Measurements from ENCODE around the gene ZNF281.

Gene ZNF281

DNA sequence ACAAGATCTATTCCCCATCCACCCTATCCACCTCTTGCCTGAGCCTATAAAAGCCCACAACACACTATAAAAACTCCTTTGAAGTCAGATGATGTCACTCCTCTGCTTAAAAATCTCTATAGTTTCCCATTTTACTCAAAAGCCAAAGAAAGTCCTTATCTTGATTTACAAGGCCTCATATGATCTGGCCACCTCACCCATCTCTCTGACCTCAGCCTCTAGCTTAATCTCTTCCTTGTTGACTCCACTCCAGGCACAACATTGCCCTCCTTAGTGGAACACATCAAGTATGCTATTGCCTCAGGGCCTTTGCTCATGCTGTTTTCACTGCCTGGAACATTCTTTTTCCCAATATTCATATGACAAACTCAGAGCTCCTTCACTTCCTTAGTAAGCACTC, 33.3 kb downstream of the ZNF281 start (continued):
- no peak for TF ChIP-seq WT1 (tag by site-specific recombination; IDR thresholded peaks at IDR 0.05)
- no peak for TF ChIP-seq ZBTB48 (tag by site-specific recombination; IDR thresholded peaks at IDR 0.05)
- TF ChIP-seq ZNF146 (tag by site-specific recombination; IDR thresholded peaks at IDR 0.05) = no peak
- TF ChIP-seq ZBTB8A (tag by site-specific recombination; IDR thresholded peaks at IDR 0.05) = no peak
- peak; percentile 50; the same call in 1 of the 2 replicates for TF ChIP-seq ZNF843 (tag by site-specific recombination; IDR thresholded peaks at IDR 0.05)
- TF ChIP-seq ZNF433 (tag by site-specific recombination; IDR thresholded peaks at IDR 0.05; ENCODE audit: low read depth) = no peak
- no peak for TF ChIP-seq ZNF549 (tag by site-specific recombination; IDR thresholded peaks at IDR 0.05)
- TF ChIP-seq, protein P1, sequence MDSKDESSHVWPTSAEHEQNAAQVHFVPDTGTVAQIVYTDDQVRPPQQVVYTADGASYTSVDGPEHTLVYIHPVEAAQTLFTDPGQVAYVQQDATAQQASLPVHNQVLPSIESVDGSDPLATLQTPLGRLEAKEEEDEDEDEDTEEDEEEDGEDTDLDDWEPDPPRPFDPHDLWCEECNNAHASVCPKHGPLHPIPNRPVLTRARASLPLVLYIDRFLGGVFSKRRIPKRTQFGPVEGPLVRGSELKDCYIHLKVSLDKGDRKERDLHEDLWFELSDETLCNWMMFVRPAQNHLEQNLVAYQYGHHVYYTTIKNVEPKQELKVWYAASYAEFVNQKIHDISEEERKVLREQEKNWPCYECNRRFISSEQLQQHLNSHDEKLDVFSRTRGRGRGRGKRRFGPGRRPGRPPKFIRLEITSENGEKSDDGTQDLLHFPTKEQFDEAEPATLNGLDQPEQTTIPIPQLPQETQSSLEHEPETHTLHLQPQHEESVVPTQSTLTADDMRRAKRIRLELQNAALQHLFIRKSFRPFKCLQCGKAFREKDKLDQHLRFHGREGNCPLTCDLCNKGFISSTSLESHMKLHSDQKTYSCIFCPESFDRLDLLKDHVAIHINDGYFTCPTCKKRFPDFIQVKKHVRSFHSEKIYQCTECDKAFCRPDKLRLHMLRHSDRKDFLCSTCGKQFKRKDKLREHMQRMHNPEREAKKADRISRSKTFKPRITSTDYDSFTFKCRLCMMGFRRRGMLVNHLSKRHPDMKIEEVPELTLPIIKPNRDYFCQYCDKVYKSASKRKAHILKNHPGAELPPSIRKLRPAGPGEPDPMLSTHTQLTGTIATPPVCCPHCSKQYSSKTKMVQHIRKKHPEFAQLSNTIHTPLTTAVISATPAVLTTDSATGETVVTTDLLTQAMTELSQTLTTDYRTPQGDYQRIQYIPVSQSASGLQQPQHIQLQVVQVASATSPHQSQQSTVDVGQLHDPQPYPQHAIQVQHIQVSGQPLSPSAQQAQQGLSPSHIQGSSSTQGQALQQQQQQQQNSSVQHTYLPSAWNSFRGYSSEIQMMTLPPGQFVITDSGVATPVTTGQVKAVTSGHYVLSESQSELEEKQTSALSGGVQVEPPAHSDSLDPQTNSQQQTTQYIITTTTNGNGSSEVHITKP (tag by site-specific recombination; IDR thresholded peaks at IDR 0.05) = no peak; the same call in none of the 2 replicates

GRCh38 chr1:200374569-200375295, 35.1 kb downstream of the ZNF281 start:
- no peak overlapping the region for H3K27ac ChIP-seq (ENCODE audit: extremely low read depth, low read depth, low read length)
- CTCF ChIA-PET = no interaction called here
- POLR2A ChIA-PET = no interaction called here
- H3K36me3 ChIP-seq (ENCODE audit: control insufficient read depth in 2 of 2, insufficient read depth in 1 of 2, low read length in 2 of 2) = no peaks in the 10 kb centered on the region
- no peaks in the 10 kb centered on the region for H3K9me3 ChIP-seq (ENCODE audit: control insufficient read depth, insufficient read depth, low read depth, low read length)
- peaks cover 7% of the 10 kb centered on the region for H3K4me1 ChIP-seq (ENCODE audit: control insufficient read depth, insufficient read depth, low read length)
- no peak overlapping the region for H3K4me3 ChIP-seq (ENCODE audit: low read depth, low read length)
- 0 out of 2 replicates have a peak, but pooled peaks have one; percentile 36 for TF ChIP-seq TCF7L2 (IDR thresholded peaks at IDR 0.05; ENCODE audit: borderline replicate concordance, low read depth, low read length)
- no peak for TF ChIP-seq ZNF391 (tag by site-specific recombination; IDR thresholded peaks at IDR 0.05; ENCODE audit: borderline replicate concordance, low read depth)

- Histone ChIP-seq H3K4me3 (ENCODE audit: low read depth, low read length) (no peak overlapping the region), H3K36me3 (ENCODE audit: control insufficient read depth in 2 of 2, insufficient read depth in 1 of 2, low read length in 2 of 2) (no peaks in the 10 kb centered on the region), H3K4me1 (ENCODE audit: control insufficient read depth, insufficient read depth, low read length) (peaks cover 4% of the 10 kb centered on the region; the same call in 1 of the 2 replicates), H3K27ac (ENCODE audit: extremely low read depth, low read depth, low read length) (no peak overlapping the region), H3K9me3 (ENCODE audit: control insufficient read depth, insufficient read depth, low read depth, low read length) (no peaks in the 10 kb centered on the region)
- CTCF ChIA-PET = no interaction called here
- TF ChIP-seq ZNF768 (tag by site-specific recombination; IDR thresholded peaks at IDR 0.05) (no peak), ZNF311 (tag by site-specific recombination; IDR thresholded peaks at IDR 0.05; ENCODE audit: borderline replicate concordance) (no peak), ZNF174 (tag by site-specific recombination; IDR thresholded peaks at IDR 0.05) (no peak), SCRT2 (tag by site-specific recombination; IDR thresholded peaks at IDR 0.05) (peak; percentile 35; the same call in 1 of the 2 replicates), ZNF423 (tag by site-specific recombination; IDR thresholded peaks at IDR 0.05) (no peak)
- POLR2A ChIA-PET = no interaction called here
These were observed 36.0 kb downstream of the ZNF281 start for GRCh38 chr1:200373811-200374231.

GRCh38 chr1:200372885-200373181, 37.0 kb downstream of the ZNF281 start:
- POLR2A ChIA-PET = interaction anchor here (0.7 kb wide), 1 partner anchor 58 kb away, joined by 4 read pairs; no protein-coding TSS in a partner anchor
- no peak overlapping the region for H3K4me3 ChIP-seq (ENCODE audit: low read depth, low read length)
- TF ChIP-seq ZNF423 (tag by site-specific recombination; IDR thresholded peaks at IDR 0.05) = no peak
- TF ChIP-seq, protein P2, sequence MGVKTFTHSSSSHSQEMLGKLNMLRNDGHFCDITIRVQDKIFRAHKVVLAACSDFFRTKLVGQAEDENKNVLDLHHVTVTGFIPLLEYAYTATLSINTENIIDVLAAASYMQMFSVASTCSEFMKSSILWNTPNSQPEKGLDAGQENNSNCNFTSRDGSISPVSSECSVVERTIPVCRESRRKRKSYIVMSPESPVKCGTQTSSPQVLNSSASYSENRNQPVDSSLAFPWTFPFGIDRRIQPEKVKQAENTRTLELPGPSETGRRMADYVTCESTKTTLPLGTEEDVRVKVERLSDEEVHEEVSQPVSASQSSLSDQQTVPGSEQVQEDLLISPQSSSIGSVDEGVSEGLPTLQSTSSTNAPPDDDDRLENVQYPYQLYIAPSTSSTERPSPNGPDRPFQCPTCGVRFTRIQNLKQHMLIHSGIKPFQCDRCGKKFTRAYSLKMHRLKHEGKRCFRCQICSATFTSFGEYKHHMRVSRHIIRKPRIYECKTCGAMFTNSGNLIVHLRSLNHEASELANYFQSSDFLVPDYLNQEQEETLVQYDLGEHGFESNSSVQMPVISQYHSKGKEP (tag by site-specific recombination; IDR thresholded peaks at IDR 0.05) = no peak
- no peak for TF ChIP-seq ZNF214 (tag by site-specific recombination; IDR thresholded peaks at IDR 0.05; ENCODE audit: borderline replicate concordance)
- TF ChIP-seq ZNF394 (tag by site-specific recombination; IDR thresholded peaks at IDR 0.05; ENCODE audit: borderline replicate concordance) = no peak
- no peak for TF ChIP-seq ZNF624 (tag by site-specific recombination; IDR thresholded peaks at IDR 0.05)
- TF ChIP-seq TCF7L2 (IDR thresholded peaks at IDR 0.05; ENCODE audit: borderline replicate concordance, low read depth, low read length) = no peak
- TF ChIP-seq ZNF521 (tag by site-specific recombination; IDR thresholded peaks at IDR 0.05) = no peak
- no peak for TF ChIP-seq ZBTB48 (tag by site-specific recombination; IDR thresholded peaks at IDR 0.05)
- no peak for TF ChIP-seq ZNF529 (tag by site-specific recombination; IDR thresholded peaks at IDR 0.05; ENCODE audit: insufficient replicate concordance)
- no peak for TF ChIP-seq ZNF792 (tag by site-specific recombination; IDR thresholded peaks at IDR 0.05)
- no peak for TF ChIP-seq GLI4 (tag by site-specific recombination; IDR thresholded peaks at IDR 0.05)
- no peak for TF ChIP-seq SCRT2 (tag by site-specific recombination; IDR thresholded peaks at IDR 0.05)

More at GRCh38 chr1:200372885-200373181, 37.0 kb downstream of the ZNF281 start:
- peaks cover 4% of the 10 kb centered on the region; the same call in 1 of the 2 replicates for H3K4me1 ChIP-seq (ENCODE audit: control insufficient read depth, insufficient read depth, low read length)
- H3K9me3 ChIP-seq (ENCODE audit: control insufficient read depth, insufficient read depth, low read depth, low read length) = no peaks in the 10 kb centered on the region
- CTCF ChIA-PET = no interaction called here
- no peaks in the 10 kb centered on the region for H3K36me3 ChIP-seq (ENCODE audit: control insufficient read depth in 2 of 2, insufficient read depth in 1 of 2, low read length in 2 of 2)
- H3K27ac ChIP-seq (ENCODE audit: extremely low read depth, low read depth, low read length) = no peak overlapping the region
